IPS-20b (cell line): Measurements from ENCODE around the gene CACNA1D.

Source experiments
- H3K27ac ChIP-seq: one replicate; pipeline ENCODE4 v1.5.1; 2013; ENCODE audit warnings: low read length
- H3K27me3 ChIP-seq: 2 replicates; pipeline ENCODE4 v1.6.1; 2013; ENCODE audit warnings: mild to moderate bottlenecking, low read length, inconsistent platforms; ENCODE audit not compliant: insufficient read depth
- H3K36me3 ChIP-seq: 2 replicates; pipeline ENCODE4 v1.6.1; 2013; ENCODE audit warnings: low read depth, mild to moderate bottlenecking, inconsistent platforms, low read length, moderate library complexity; ENCODE audit not compliant: insufficient read depth
- H3K4me1 ChIP-seq: 2 replicates; pipeline ENCODE4 v1.6.1; 2013; ENCODE audit warnings: mild to moderate bottlenecking, control low read depth, inconsistent platforms, low read length, moderate library complexity; ENCODE audit not compliant: insufficient read depth
- H3K4me3 ChIP-seq: 2 replicates; pipeline ENCODE4 v1.5.1; 2013; ENCODE audit warnings: mild to moderate bottlenecking, low read length, inconsistent platforms
- H3K9ac ChIP-seq: 2 replicates; pipeline ENCODE4 v1.6.1; 2013; ENCODE audit warnings: low read depth, mild to moderate bottlenecking, inconsistent platforms, low read length, moderate library complexity
- H3K9me3 ChIP-seq: 2 replicates; pipeline ENCODE4 v1.6.1; 2013; ENCODE audit warnings: mild to moderate bottlenecking, low read depth, low read length, inconsistent platforms; ENCODE audit not compliant: insufficient read depth

Gene CACNA1D

GRCh38 chr3:53680028-53680427, 185.6 kb downstream of the CACNA1D start:
- Histone ChIP-seq H3K4me3 (no peak overlapping the region), H3K36me3 (no peaks in the 10 kb centered on the region), H3K27me3 (no peaks in the 10 kb centered on the region), H3K27ac (no peak overlapping the region), H3K9ac (no peak overlapping the region), H3K9me3 (no peaks in the 10 kb centered on the region), H3K4me1 (no peaks in the 10 kb centered on the region)

- H3K4me1 ChIP-seq, result no peaks in the 10 kb centered on the region
- no peaks in the 10 kb centered on the region for H3K27me3 ChIP-seq
- H3K9me3 ChIP-seq, result no peaks in the 10 kb centered on the region
- no peak overlapping the region for H3K4me3 ChIP-seq
- no peak overlapping the region for H3K27ac ChIP-seq
- H3K36me3 ChIP-seq, result no peaks in the 10 kb centered on the region
- H3K9ac ChIP-seq, result no peak overlapping the region
Measured at GRCh38 chr3:53682807-53683206, 188.4 kb downstream of the CACNA1D start.

- Histone ChIP-seq H3K36me3 (no peaks in the 10 kb centered on the region), H3K9ac (no peak overlapping the region), H3K4me1 (no peaks in the 10 kb centered on the region), H3K4me3 (no peak overlapping the region), H3K27ac (no peak overlapping the region), H3K27me3 (no peaks in the 10 kb centered on the region), H3K9me3 (no peaks in the 10 kb centered on the region)
Measured at GRCh38 chr3:53688066-53688465, 193.7 kb downstream of the CACNA1D start.

GRCh38 chr3:53688989-53689388, 194.6 kb downstream of the CACNA1D start:
- Histone ChIP-seq H3K27ac (no peak overlapping the region), H3K4me1 (no peaks in the 10 kb centered on the region), H3K36me3 (no peaks in the 10 kb centered on the region), H3K4me3 (no peak overlapping the region), H3K9ac (no peak overlapping the region), H3K27me3 (no peaks in the 10 kb centered on the region), H3K9me3 (no peaks in the 10 kb centered on the region)

GRCh38 chr3:53689681-53690080, 195.3 kb downstream of the CACNA1D start:
- Histone ChIP-seq H3K9ac (no peak overlapping the region; the same call in 1 of the 2 replicates), H3K9me3 (no peaks in the 10 kb centered on the region), H3K36me3 (no peaks in the 10 kb centered on the region), H3K27me3 (no peaks in the 10 kb centered on the region), H3K4me3 (no peak overlapping the region), H3K27ac (no peak overlapping the region), H3K4me1 (no peaks in the 10 kb centered on the region)

GRCh38 chr3:53690521-53690920, 196.1 kb downstream of the CACNA1D start:
- no peaks in the 10 kb centered on the region for H3K4me1 ChIP-seq
- no peak overlapping the region for H3K4me3 ChIP-seq
- no peaks in the 10 kb centered on the region for H3K27me3 ChIP-seq
- no peaks in the 10 kb centered on the region for H3K36me3 ChIP-seq
- no peaks in the 10 kb centered on the region for H3K9me3 ChIP-seq
- no peak overlapping the region for H3K9ac ChIP-seq
- H3K27ac ChIP-seq, result no peak overlapping the region

- Histone ChIP-seq H3K27me3 (no peaks in the 10 kb centered on the region), H3K9me3 (no peaks in the 10 kb centered on the region), H3K4me1 (no peaks in the 10 kb centered on the region), H3K9ac (no peak overlapping the region), H3K36me3 (no peaks in the 10 kb centered on the region), H3K4me3 (no peak overlapping the region), H3K27ac (no peak overlapping the region)
Measured at GRCh38 chr3:53691349-53691748, 196.9 kb downstream of the CACNA1D start.

GRCh38 chr3:53691885-53692284, 197.5 kb downstream of the CACNA1D start:
- Histone ChIP-seq H3K27ac (no peak overlapping the region), H3K9me3 (no peaks in the 10 kb centered on the region), H3K4me1 (no peaks in the 10 kb centered on the region), H3K36me3 (no peaks in the 10 kb centered on the region), H3K4me3 (no peak overlapping the region), H3K9ac (no peak overlapping the region), H3K27me3 (no peaks in the 10 kb centered on the region)

- Histone ChIP-seq H3K27me3 (no peaks in the 10 kb centered on the region), H3K9me3 (no peaks in the 10 kb centered on the region)
Measured at GRCh38 chr3:53693451-53693850, 199.0 kb downstream of the CACNA1D start.

GRCh38 chr3:53694046-53694445, 199.6 kb downstream of the CACNA1D start:
- Histone ChIP-seq H3K27me3 (no peaks in the 10 kb centered on the region), H3K9ac (no peak overlapping the region), H3K36me3 (no peaks in the 10 kb centered on the region), H3K27ac (no peak overlapping the region), H3K4me1 (no peaks in the 10 kb centered on the region), H3K4me3 (no peak overlapping the region), H3K9me3 (no peaks in the 10 kb centered on the region)

More at GRCh38 chr3:53693451-53693850, 199.0 kb downstream of the CACNA1D start:
- Histone ChIP-seq H3K36me3 (no peaks in the 10 kb centered on the region), H3K27ac (no peak overlapping the region), H3K4me1 (no peaks in the 10 kb centered on the region), H3K4me3 (no peak overlapping the region), H3K9ac (no peak overlapping the region)

- Histone ChIP-seq H3K36me3 (no peaks in the 10 kb centered on the region), H3K4me3 (no peak overlapping the region), H3K27me3 (no peaks in the 10 kb centered on the region), H3K27ac (no peak overlapping the region), H3K4me1 (no peaks in the 10 kb centered on the region), H3K9me3 (no peaks in the 10 kb centered on the region), H3K9ac (no peak overlapping the region)
Measured at GRCh38 chr3:53694666-53695323, 200.4 kb downstream of the CACNA1D start.

GRCh38 chr3:53695324-53695690, 200.9 kb downstream of the CACNA1D start:
- no peak overlapping the region for H3K4me3 ChIP-seq
- no peak overlapping the region for H3K27ac ChIP-seq
- no peak overlapping the region for H3K9ac ChIP-seq
- H3K36me3 ChIP-seq, result no peaks in the 10 kb centered on the region
- H3K4me1 ChIP-seq, result no peaks in the 10 kb centered on the region
- H3K27me3 ChIP-seq, result no peaks in the 10 kb centered on the region
- H3K9me3 ChIP-seq, result no peaks in the 10 kb centered on the region
